GM23338 (cell line): ENCODE data around the gene TMIE.

Experiments used
- CREB1 ChIP-seq: fragments of 250-450 bp; sonication (Bioruptor Pico); IDR thresholded peaks from 2 replicates; pipeline ENCODE4 v1.5.0; 2020; ENCODE audit warnings: low read depth, mild to moderate bottlenecking, moderate library complexity
- EZH2 ChIP-seq: fragments of 200-600 bp; sonication (generic); IDR thresholded peaks from one replicate; pipeline ENCODE4 v1.8.0; 2017; ENCODE audit warnings: antibody characterized with exemption, mild to moderate bottlenecking, low read depth; ENCODE audit not compliant: unreplicated experiment
- EZH2phosphoT487 ChIP-seq: fragments of 200-600 bp; sonication (generic); IDR thresholded peaks from one replicate; pipeline ENCODE4 v1.8.1; 2018; ENCODE audit warnings: antibody characterized with exemption; ENCODE audit not compliant: unreplicated experiment
- JUNB ChIP-seq: IDR thresholded peaks from one replicate; pipeline ENCODE4 v1.6.1; 2016; ENCODE audit warnings: antibody characterized with exemption; ENCODE audit not compliant: unreplicated experiment
- NANOG ChIP-seq: IDR thresholded peaks from 2 replicates; pipeline ENCODE4 v1.6.1; 2016; ENCODE audit warnings: antibody characterized with exemption, borderline replicate concordance
- POLR2AphosphoS5 ChIP-seq: IDR thresholded peaks from 2 replicates; pipeline ENCODE4 v1.6.1; 2016; ENCODE audit warnings: antibody characterized with exemption, low read depth
- STAT1 ChIP-seq: IDR thresholded peaks from one replicate; pipeline ENCODE4 v1.6.1; 2016; ENCODE audit warnings: antibody characterized with exemption; ENCODE audit not compliant: unreplicated experiment
- ZNF114 ChIP-seq: fragments of 250-450 bp; sonication (Bioruptor Pico); IDR thresholded peaks from 2 replicates; pipeline ENCODE4 v1.5.0; 2020; ENCODE audit warnings: mild to moderate bottlenecking, moderate library complexity
- ZNF331 ChIP-seq: fragments of 250-450 bp; sonication (Bioruptor Pico); IDR thresholded peaks from 2 replicates; pipeline ENCODE4 v1.5.0; 2020; ENCODE audit warnings: low read depth, mild to moderate bottlenecking, moderate library complexity
- TF ChIP-seq, protein P1 (sequence below), 2 experiments: fragments of 200-600 bp in 1 of 2; sonication (generic) in 1 of 2; conservative IDR thresholded peaks; 2 replicates each; pipeline versions ENCODE4 v1.5.1 to v1.6.1; 2016 to 2017; ENCODE audit warnings: antibody characterized with exemption in 2 of 2, low read depth in 2 of 2, mild to moderate bottlenecking in 2 of 2, moderate library complexity in 1 of 2
- TF ChIP-seq, protein P2 (sequence below): IDR thresholded peaks from one replicate; pipeline ENCODE4 v1.6.1; 2018; ENCODE audit warnings: antibody characterized with exemption; ENCODE audit not compliant: unreplicated experiment
- TF ChIP-seq, protein P3 (sequence below): IDR thresholded peaks from 2 replicates; pipeline ENCODE4 v1.6.1; 2016; ENCODE audit warnings: antibody characterized with exemption
- TF ChIP-seq, protein P4 (sequence below): fragments of 250-450 bp; sonication (Bioruptor Pico); IDR thresholded peaks from 2 replicates; pipeline ENCODE4 v1.5.0; 2020; ENCODE audit warnings: mild to moderate bottlenecking, moderate library complexity

DNA sequence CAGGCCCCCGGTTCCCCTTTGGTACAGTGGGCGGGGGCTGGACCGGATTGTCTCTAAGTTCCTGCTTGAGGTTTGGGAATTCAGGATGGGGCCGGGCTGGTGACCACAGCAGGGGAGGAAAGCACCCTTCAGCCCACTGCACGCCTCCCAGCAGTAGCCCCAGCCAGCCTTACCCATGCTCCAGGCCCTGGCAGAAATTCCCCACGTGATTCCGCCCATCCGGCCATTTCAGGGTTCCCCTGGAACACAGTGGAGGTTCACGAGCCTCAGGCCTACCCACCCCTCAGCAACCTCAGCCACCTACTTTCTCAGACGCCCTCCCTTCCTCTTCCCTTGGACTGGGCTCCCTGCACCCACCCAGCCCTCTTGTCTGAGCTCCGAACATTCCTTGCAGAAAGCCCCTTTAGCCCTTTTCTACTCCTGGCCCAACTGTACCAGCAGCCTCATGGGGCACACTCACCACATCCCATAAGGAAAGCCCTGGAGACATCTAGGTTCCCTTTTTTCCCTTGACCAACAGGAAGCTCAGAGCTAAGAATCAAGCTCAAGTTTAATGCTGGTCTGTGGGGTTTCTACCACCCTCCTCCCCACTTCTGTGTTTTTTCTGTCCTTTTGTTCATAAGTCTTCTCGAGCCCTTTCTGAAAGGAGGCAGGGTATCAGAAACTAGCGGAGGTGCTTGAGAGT, 19.2 kb upstream of the TMIE start:
- TF ChIP-seq POLR2AphosphoS5 (no peak), EZH2 (no peak), EZH2phosphoT487 (no peak), NANOG (no peak), CREB1 (CRISPR knock-in tag) (no peak), ZNF114 (CRISPR knock-in tag) (no peak), JUNB (no peak), STAT1 (no peak), ZNF331 (no peak)
- TF ChIP-seq, protein P1, sequence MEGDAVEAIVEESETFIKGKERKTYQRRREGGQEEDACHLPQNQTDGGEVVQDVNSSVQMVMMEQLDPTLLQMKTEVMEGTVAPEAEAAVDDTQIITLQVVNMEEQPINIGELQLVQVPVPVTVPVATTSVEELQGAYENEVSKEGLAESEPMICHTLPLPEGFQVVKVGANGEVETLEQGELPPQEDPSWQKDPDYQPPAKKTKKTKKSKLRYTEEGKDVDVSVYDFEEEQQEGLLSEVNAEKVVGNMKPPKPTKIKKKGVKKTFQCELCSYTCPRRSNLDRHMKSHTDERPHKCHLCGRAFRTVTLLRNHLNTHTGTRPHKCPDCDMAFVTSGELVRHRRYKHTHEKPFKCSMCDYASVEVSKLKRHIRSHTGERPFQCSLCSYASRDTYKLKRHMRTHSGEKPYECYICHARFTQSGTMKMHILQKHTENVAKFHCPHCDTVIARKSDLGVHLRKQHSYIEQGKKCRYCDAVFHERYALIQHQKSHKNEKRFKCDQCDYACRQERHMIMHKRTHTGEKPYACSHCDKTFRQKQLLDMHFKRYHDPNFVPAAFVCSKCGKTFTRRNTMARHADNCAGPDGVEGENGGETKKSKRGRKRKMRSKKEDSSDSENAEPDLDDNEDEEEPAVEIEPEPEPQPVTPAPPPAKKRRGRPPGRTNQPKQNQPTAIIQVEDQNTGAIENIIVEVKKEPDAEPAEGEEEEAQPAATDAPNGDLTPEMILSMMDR (conservative IDR thresholded peaks at IDR 0.05; ENCODE audit: low read depth in 2 of 2): no peak
- TF ChIP-seq, protein P2, sequence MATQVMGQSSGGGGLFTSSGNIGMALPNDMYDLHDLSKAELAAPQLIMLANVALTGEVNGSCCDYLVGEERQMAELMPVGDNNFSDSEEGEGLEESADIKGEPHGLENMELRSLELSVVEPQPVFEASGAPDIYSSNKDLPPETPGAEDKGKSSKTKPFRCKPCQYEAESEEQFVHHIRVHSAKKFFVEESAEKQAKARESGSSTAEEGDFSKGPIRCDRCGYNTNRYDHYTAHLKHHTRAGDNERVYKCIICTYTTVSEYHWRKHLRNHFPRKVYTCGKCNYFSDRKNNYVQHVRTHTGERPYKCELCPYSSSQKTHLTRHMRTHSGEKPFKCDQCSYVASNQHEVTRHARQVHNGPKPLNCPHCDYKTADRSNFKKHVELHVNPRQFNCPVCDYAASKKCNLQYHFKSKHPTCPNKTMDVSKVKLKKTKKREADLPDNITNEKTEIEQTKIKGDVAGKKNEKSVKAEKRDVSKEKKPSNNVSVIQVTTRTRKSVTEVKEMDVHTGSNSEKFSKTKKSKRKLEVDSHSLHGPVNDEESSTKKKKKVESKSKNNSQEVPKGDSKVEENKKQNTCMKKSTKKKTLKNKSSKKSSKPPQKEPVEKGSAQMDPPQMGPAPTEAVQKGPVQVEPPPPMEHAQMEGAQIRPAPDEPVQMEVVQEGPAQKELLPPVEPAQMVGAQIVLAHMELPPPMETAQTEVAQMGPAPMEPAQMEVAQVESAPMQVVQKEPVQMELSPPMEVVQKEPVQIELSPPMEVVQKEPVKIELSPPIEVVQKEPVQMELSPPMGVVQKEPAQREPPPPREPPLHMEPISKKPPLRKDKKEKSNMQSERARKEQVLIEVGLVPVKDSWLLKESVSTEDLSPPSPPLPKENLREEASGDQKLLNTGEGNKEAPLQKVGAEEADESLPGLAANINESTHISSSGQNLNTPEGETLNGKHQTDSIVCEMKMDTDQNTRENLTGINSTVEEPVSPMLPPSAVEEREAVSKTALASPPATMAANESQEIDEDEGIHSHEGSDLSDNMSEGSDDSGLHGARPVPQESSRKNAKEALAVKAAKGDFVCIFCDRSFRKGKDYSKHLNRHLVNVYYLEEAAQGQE: no peak
- TF ChIP-seq, protein P3, sequence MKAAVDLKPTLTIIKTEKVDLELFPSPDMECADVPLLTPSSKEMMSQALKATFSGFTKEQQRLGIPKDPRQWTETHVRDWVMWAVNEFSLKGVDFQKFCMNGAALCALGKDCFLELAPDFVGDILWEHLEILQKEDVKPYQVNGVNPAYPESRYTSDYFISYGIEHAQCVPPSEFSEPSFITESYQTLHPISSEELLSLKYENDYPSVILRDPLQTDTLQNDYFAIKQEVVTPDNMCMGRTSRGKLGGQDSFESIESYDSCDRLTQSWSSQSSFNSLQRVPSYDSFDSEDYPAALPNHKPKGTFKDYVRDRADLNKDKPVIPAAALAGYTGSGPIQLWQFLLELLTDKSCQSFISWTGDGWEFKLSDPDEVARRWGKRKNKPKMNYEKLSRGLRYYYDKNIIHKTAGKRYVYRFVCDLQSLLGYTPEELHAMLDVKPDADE: no peak
- TF ChIP-seq, protein P4, sequence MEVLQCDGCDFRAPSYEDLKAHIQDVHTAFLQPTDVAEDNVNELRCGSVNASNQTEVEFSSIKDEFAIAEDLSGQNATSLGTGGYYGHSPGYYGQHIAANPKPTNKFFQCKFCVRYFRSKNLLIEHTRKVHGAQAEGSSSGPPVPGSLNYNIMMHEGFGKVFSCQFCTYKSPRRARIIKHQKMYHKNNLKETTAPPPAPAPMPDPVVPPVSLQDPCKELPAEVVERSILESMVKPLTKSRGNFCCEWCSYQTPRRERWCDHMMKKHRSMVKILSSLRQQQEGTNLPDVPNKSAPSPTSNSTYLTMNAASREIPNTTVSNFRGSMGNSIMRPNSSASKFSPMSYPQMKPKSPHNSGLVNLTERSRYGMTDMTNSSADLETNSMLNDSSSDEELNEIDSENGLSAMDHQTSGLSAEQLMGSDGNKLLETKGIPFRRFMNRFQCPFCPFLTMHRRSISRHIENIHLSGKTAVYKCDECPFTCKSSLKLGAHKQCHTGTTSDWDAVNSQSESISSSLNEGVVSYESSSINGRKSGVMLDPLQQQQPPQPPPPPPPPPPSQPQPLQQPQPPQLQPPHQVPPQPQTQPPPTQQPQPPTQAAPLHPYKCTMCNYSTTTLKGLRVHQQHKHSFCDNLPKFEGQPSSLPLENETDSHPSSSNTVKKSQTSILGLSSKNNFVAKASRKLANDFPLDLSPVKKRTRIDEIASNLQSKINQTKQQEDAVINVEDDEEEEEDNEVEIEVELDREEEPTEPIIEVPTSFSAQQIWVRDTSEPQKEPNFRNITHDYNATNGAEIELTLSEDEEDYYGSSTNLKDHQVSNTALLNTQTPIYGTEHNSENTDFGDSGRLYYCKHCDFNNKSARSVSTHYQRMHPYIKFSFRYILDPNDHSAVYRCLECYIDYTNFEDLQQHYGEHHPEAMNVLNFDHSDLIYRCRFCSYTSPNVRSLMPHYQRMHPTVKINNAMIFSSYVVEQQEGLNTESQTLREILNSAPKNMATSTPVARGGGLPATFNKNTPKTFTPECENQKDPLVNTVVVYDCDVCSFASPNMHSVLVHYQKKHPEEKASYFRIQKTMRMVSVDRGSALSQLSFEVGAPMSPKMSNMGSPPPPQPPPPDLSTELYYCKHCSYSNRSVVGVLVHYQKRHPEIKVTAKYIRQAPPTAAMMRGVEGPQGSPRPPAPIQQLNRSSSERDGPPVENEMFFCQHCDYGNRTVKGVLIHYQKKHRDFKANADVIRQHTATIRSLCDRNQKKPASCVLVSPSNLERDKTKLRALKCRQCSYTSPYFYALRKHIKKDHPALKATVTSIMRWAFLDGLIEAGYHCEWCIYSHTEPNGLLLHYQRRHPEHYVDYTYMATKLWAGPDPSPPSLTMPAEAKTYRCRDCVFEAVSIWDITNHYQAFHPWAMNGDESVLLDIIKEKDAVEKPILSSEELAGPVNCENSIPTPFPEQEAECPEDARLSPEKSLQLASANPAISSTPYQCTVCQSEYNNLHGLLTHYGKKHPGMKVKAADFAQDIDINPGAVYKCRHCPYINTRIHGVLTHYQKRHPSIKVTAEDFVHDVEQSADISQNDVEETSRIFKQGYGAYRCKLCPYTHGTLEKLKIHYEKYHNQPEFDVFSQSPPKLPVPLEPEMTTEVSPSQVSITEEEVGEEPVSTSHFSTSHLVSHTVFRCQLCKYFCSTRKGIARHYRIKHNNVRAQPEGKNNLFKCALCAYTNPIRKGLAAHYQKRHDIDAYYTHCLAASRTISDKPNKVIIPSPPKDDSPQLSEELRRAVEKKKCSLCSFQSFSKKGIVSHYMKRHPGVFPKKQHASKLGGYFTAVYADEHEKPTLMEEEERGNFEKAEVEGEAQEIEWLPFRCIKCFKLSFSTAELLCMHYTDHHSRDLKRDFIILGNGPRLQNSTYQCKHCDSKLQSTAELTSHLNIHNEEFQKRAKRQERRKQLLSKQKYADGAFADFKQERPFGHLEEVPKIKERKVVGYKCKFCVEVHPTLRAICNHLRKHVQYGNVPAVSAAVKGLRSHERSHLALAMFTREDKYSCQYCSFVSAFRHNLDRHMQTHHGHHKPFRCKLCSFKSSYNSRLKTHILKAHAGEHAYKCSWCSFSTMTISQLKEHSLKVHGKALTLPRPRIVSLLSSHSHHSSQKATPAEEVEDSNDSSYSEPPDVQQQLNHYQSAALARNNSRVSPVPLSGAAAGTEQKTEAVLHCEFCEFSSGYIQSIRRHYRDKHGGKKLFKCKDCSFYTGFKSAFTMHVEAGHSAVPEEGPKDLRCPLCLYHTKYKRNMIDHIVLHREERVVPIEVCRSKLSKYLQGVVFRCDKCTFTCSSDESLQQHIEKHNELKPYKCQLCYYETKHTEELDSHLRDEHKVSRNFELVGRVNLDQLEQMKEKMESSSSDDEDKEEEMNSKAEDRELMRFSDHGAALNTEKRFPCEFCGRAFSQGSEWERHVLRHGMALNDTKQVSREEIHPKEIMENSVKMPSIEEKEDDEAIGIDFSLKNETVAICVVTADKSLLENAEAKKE: no peak
